SU-DHL-6 (cell line): ENCODE data around the gene CDH23.

ENCODE experiments used
- H2AFZ ChIP-seq: fragments of 200-600 bp; sonication (generic); 2 replicates; pipeline ENCODE4 v1.6.1; 2014; ENCODE audit warnings: low read depth, mild to moderate bottlenecking, moderate library complexity, mixed read lengths, antibody characterized with exemption, low read length; ENCODE audit not compliant: severe bottlenecking
- H3F3A ChIP-seq: fragments of 200-600 bp; shearing (Covaris generic); 2 replicates; pipeline ENCODE4 v1.6.0; 2016; ENCODE audit warnings: antibody characterized with exemption, mild to moderate bottlenecking; ENCODE audit not compliant: insufficient read depth
- H3K27ac ChIP-seq: fragments of 200-600 bp; sonication (generic); 2 replicates; pipeline ENCODE4 v1.5.1; 2016; ENCODE audit warnings: low read depth, mild to moderate bottlenecking, low read length, moderate library complexity, mixed read lengths
- H3K27me3 ChIP-seq: fragments of 200-600 bp; sonication (generic), shearing (Covaris generic); 2 replicates; pipeline ENCODE4 v1.6.0; 2014; ENCODE audit warnings: mild to moderate bottlenecking, low read length
- H3K36me3 ChIP-seq: fragments of 200-600 bp; sonication (generic); 2 replicates; pipeline ENCODE4 v1.6.1; 2014; ENCODE audit warnings: mild to moderate bottlenecking, low read length, mixed read lengths
- H3K4me2 ChIP-seq: fragments of 300-600, 200-600 bp; shearing (Covaris generic), sonication (generic); 2 replicates; pipeline ENCODE4 v1.6.0; 2014; ENCODE audit warnings: low read length, low read depth, mild to moderate bottlenecking; ENCODE audit not compliant: poor library complexity, severe bottlenecking
- H3K4me3 ChIP-seq: fragments of 200-600 bp; sonication (generic); 2 replicates; pipeline ENCODE4 v1.5.1; 2014; ENCODE audit warnings: antibody characterized with exemption, low read length, mild to moderate bottlenecking, mixed read lengths; ENCODE audit not compliant: insufficient read depth, poor library complexity, severe bottlenecking
- H3K79me2 ChIP-seq: fragments of 200-600 bp; sonication (generic); 2 replicates; pipeline ENCODE4 v1.6.1; 2014; ENCODE audit warnings: mild to moderate bottlenecking, low read length, moderate library complexity; ENCODE audit not compliant: insufficient read depth
- H3K9ac ChIP-seq: fragments of 200-600 bp; sonication (generic); 2 replicates; pipeline ENCODE4 v1.7.0; 2014; ENCODE audit warnings: mild to moderate bottlenecking, low read length
- H3K9me2 ChIP-seq: fragments of 200-600 bp; sonication (generic); replicated peaks from 2 replicates; pipeline ENCODE4 v1.6.1; 2014; ENCODE audit warnings: low read length; ENCODE audit not compliant: insufficient read depth
- H3K9me3 ChIP-seq: fragments of 200-600 bp; sonication (generic); 2 replicates; pipeline ENCODE4 v1.6.1; 2014; ENCODE audit warnings: low read length, mixed read lengths; ENCODE audit not compliant: insufficient read depth
- H4K20me1 ChIP-seq: fragments of 200-600 bp; sonication (generic); 2 replicates; pipeline ENCODE4 v1.6.1; 2014; ENCODE audit warnings: low read depth, mild to moderate bottlenecking, antibody characterized with exemption, low read length, moderate library complexity, mixed read lengths
- CTCF ChIP-seq: fragments of 200-600 bp; sonication (generic); IDR thresholded peaks from one replicate; pipeline ENCODE4 v1.5.1; 2017; ENCODE audit warnings: antibody characterized with exemption, mild to moderate bottlenecking, low read length, moderate library complexity; ENCODE audit not compliant: insufficient read depth, poor library complexity, severe bottlenecking
- EZH2phosphoT487 ChIP-seq: fragments of 200-600 bp; sonication (generic), shearing (Covaris generic); conservative IDR thresholded peaks from 2 replicates; pipeline ENCODE4 v1.6.1; 2018; ENCODE audit warnings: mild to moderate bottlenecking, antibody characterized with exemption, low read length, moderate library complexity, mixed read lengths

CDH23 gene

DNA sequence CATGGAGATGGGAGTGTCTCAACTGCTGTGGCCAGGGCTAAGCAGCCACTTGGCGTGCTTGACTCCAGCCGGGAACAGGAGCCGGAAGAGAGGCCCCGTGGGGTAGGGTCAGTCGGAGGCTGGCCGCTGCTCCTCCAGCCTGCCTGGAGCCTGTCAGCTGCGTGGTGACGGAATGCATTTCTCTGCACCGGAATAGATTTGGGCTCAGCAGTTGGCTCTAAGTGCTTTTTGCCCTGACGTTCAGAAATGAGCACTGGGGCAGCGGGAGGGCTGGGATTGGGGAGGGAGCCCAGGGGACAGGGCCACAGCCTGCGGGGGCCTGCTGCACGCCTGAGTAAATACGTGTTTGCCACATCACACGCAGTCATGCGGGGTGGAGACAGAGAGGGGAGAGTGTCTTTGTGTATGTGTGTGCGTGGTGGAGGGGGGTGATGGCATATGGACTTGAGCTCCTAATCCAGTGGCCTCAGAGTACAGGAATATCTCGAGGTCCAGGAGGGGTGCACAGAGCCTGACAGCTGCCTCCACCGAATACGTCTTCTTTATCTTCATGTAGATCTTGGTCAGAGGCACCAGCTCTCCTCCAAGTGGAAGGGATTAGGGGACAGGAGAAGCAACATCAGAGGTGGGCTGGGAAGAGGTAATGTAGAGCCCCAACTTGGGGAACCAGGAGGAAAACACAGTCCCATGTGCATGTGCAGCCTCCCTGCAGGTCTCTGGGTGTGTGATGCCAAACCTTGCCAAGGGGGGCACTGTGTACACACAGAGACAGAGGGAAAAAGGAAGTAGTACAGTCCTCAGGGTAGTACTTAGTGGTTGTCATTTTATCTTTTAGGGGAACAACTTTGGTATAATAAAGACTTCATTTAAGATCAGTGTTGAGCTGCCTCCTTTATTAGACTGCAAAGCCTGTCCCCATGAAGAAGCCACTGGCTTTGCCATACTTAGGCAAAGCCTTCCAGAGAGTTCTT lies 151.4 kb downstream of the CDH23 start:
- H3K27me3 ChIP-seq = no peaks in the 10 kb centered on the region
- no peak overlapping the region for H3K4me2 ChIP-seq
- H2AFZ ChIP-seq = no peak overlapping the region
- H4K20me1 ChIP-seq = no peaks in the 10 kb centered on the region
- H3F3A ChIP-seq = no peaks in the 10 kb centered on the region
- H3K27ac ChIP-seq = no peak overlapping the region
- no peak overlapping the region for H3K4me3 ChIP-seq
- H3K9ac ChIP-seq = no peak overlapping the region
- no peaks in the 10 kb centered on the region; the same call in 1 of the 2 replicates for H3K9me3 ChIP-seq
- no peaks in the 10 kb centered on the region for H3K79me2 ChIP-seq
- TF ChIP-seq EZH2phosphoT487 (no peak), CTCF (no peak)
- no peaks in the 10 kb centered on the region for H3K36me3 ChIP-seq
- H3K9me2 ChIP-seq = no peaks in the 10 kb centered on the region

DNA sequence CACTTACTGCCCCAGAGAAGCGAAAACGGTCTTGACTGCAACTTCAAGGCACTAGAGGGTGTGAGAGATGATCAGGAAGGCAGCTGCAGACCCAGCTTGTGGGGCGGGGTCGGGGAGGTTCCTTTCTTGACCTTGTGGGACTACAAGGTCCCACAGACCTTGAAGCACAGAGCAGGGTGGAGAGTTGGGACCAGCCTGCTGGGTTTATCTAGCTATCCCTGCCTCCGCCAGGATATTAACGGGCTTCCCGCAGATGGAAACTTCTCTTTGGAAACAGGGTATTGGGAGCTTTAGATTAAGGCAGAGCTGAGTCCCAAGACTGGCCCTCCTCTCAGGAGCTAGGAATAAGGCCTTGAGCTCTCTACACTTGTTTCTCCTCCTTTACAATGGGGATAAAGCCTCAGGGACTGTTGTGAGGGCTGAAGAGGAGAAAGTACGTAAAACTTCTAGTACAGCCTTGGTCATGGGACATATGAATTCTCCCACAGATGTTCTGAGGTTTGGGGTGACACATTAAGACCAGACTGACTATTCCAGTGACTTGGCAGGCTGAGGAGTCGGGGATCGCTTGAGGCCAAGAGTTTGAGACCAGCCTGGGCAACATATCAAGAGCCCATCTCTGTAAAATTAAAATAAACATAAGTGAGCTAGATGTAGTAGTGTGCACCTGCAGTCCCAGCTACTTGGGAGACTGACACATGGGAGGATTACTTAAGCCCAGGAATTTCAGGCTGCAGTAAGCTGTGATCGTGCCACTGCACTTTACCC lies 153.2 kb downstream of the CDH23 start:
- no peak overlapping the region for H3K4me2 ChIP-seq
- H3K9me3 ChIP-seq = no peaks in the 10 kb centered on the region; the same call in 1 of the 2 replicates
- TF ChIP-seq EZH2phosphoT487 (no peak), CTCF (no peak)
- H3K4me3 ChIP-seq = no peak overlapping the region
- no peaks in the 10 kb centered on the region for H4K20me1 ChIP-seq
- H3K27me3 ChIP-seq = no peaks in the 10 kb centered on the region
- H3K9me2 ChIP-seq = no peaks in the 10 kb centered on the region
- H3K79me2 ChIP-seq = no peaks in the 10 kb centered on the region
- no peaks in the 10 kb centered on the region for H3K36me3 ChIP-seq
- H3K9ac ChIP-seq = no peak overlapping the region
- H3F3A ChIP-seq = no peaks in the 10 kb centered on the region
- no peak overlapping the region for H3K27ac ChIP-seq
- no peak overlapping the region for H2AFZ ChIP-seq

DNA sequence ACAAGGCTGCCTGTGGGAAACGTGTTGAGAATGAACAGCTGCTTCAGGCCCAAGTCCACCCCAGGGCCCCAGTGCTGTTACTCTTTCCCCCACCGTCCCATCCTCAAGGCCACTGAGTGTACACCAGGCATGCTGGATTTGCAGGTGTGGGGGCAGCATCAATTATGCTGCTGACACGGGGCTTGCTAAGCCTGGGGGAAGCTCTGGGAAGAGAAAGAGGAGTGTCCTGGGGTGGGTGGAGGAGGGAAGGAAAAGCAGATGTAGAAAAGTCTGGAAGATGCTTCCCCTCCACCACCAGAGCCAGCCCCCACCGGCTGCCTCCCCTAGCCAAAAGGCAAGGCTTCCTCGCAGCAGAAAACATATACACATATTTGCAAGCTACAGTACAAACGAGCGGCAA lies 153.9 kb downstream of the CDH23 start:
- no peak overlapping the region for H3K4me2 ChIP-seq
- no peaks in the 10 kb centered on the region for H3K27me3 ChIP-seq
- no peaks in the 10 kb centered on the region for H3K9me2 ChIP-seq

More for the DNA sequence above, 153.9 kb downstream of the CDH23 start:
- no peaks in the 10 kb centered on the region for H3K79me2 ChIP-seq
- no peak overlapping the region for H3K9ac ChIP-seq
- H2AFZ ChIP-seq = no peak overlapping the region
- H3K4me3 ChIP-seq = no peak overlapping the region
- H3K9me3 ChIP-seq = no peaks in the 10 kb centered on the region; the same call in 1 of the 2 replicates
- H4K20me1 ChIP-seq = no peaks in the 10 kb centered on the region
- TF ChIP-seq EZH2phosphoT487 (no peak), CTCF (no peak)
- no peak overlapping the region for H3K27ac ChIP-seq
- H3F3A ChIP-seq = no peaks in the 10 kb centered on the region
- H3K36me3 ChIP-seq = no peaks in the 10 kb centered on the region
